NK-92 (cell line): ENCODE data around the gene SERPINA7.
"Not testable (repeated sequence)": the region's sequence is repeated elsewhere in the genome, so short reads cannot be mapped to it uniquely, and the experiment has no call there.

Experiments
- DNase-seq: peaks from one replicate; lab custom pipeline; 2025; ENCODE audit not compliant: unreplicated experiment; lab: John Stamatoyannopoulos, UW

SERPINA7 gene

GRCh38 chrX:106038625-106039024 is at the start of gene SERPINA7:
Gene SERPINA7, minus strand, starts transcription at chrX:106038727. Its CDS starts 1,669 bp downstream, at chrX:106037058.
- DNase-seq = no peak

GRCh38 chrX:106069048-106069447 is 30.5 kb upstream of the SERPINA7 start:
- DNase-seq = no peak

- no peak for DNase-seq
Measured at GRCh38 chrX:106050054-106050453, 11.5 kb upstream of the SERPINA7 start.

- no peak for DNase-seq
Measured at GRCh38 chrX:106042296-106042695, 3.8 kb upstream of the SERPINA7 start.

GRCh38 chrX:106040861-106041260 is 2.3 kb upstream of the SERPINA7 start:
- DNase-seq = no peak

- no peak for DNase-seq
Measured at GRCh38 chrX:106039920-106040319, 1.4 kb upstream of the SERPINA7 start.

- no peak for DNase-seq
Measured at GRCh38 chrX:106037835-106038473, 573 bp downstream of the SERPINA7 start.

GRCh38 chrX:106036716-106037115 is 1.8 kb downstream of the SERPINA7 start:
- no peak for DNase-seq

GRCh38 chrX:106035064-106035463 is 3.5 kb downstream of the SERPINA7 start:
- DNase-seq = no peak

- DNase-seq = no peak
Measured at GRCh38 chrX:106023947-106024346, 14.6 kb downstream of the SERPINA7 start.

- no peak for DNase-seq
Measured at GRCh38 chrX:106022238-106022637, 16.3 kb downstream of the SERPINA7 start.

GRCh38 chrX:106014119-106014775 is 24.3 kb downstream of the SERPINA7 start:
- no peak for DNase-seq

- no peak for DNase-seq
Measured at GRCh38 chrX:106009145-106009544, 29.4 kb downstream of the SERPINA7 start.

GRCh38 chrX:106007815-106008214 is 30.7 kb downstream of the SERPINA7 start:
- DNase-seq = no peak

GRCh38 chrX:106005684-106006083 is 32.8 kb downstream of the SERPINA7 start:
- no peak for DNase-seq

GRCh38 chrX:106000609-106001008 is 37.9 kb downstream of the SERPINA7 start:
- not testable (repeated sequence) for DNase-seq

- DNase-seq = no peak
Measured at GRCh38 chrX:106000203-106000602, 38.3 kb downstream of the SERPINA7 start.

GRCh38 chrX:105999294-105999693 is 39.2 kb downstream of the SERPINA7 start:
- DNase-seq = no peak

- not testable (repeated sequence) for DNase-seq
Measured at GRCh38 chrX:105988487-105988886, 50.0 kb downstream of the SERPINA7 start.
